ENCODE data around the gene MMP1. TPM values are rescaled to one million over a fixed set of nuclear protein-coding genes. Genes with fewer than 3 reads are reported as not detected.

The MMP1 gene
- total RNA-seq, 2 donors from 2014 or later, result 0.42 to 2.9 TPM

- TF ChIP-seq, protein P1, sequence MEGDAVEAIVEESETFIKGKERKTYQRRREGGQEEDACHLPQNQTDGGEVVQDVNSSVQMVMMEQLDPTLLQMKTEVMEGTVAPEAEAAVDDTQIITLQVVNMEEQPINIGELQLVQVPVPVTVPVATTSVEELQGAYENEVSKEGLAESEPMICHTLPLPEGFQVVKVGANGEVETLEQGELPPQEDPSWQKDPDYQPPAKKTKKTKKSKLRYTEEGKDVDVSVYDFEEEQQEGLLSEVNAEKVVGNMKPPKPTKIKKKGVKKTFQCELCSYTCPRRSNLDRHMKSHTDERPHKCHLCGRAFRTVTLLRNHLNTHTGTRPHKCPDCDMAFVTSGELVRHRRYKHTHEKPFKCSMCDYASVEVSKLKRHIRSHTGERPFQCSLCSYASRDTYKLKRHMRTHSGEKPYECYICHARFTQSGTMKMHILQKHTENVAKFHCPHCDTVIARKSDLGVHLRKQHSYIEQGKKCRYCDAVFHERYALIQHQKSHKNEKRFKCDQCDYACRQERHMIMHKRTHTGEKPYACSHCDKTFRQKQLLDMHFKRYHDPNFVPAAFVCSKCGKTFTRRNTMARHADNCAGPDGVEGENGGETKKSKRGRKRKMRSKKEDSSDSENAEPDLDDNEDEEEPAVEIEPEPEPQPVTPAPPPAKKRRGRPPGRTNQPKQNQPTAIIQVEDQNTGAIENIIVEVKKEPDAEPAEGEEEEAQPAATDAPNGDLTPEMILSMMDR (IDR thresholded peaks at IDR 0.05), result no peak
- no peaks in the 10 kb centered on the region for H3K27me3 ChIP-seq
- no peak for DNase-seq
- no peak overlapping the region for H3K27ac ChIP-seq
- no peak overlapping the region for H3K9ac ChIP-seq (ENCODE audit: low read depth in 2 of 2, low read length in 2 of 2)
- no peak overlapping the region for H3K4me3 ChIP-seq
- H3K36me3 ChIP-seq, result no peaks in the 10 kb centered on the region
- no peaks in the 10 kb centered on the region for H3K9me3 ChIP-seq
- intact Hi-C loops (cut with DNase I), result no loop called here
- H3K4me1 ChIP-seq, result no peaks in the 10 kb centered on the region
These were observed 39.7 kb upstream of the MMP1 start for GRCh38 chr11:102837646-102838045.

DNA sequence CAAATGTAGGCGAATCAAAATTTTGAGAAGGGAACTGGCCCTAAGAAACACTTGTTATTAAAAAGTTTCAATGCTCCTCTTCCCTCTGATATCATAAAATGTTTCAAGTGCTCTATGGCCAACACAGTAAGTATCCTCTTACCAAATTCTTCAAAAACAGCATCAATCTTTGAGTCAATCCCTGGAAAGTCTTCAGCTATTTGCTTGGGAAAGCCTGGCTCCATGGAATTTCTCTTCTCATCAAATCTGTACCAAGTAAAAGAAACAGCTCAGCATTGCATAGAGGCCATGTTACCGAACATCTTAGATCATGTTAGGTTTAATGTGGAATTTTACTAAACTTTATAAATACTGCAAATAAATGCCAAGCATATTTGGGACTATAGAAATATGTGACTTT, 39.2 kb upstream of the MMP1 start:
- Histone ChIP-seq H3K27me3 (no peaks in the 10 kb centered on the region), H3K27ac (no peak overlapping the region), H3K9ac (ENCODE audit: low read depth in 2 of 2, low read length in 2 of 2) (no peak overlapping the region), H3K36me3 (no peaks in the 10 kb centered on the region), H3K9me3 (no peaks in the 10 kb centered on the region), H3K4me3 (no peak overlapping the region), H3K4me1 (no peaks in the 10 kb centered on the region)
- DNase-seq, result no peak
- TF ChIP-seq, protein P1 (IDR thresholded peaks at IDR 0.05), result no peak
- intact Hi-C loops (cut with DNase I), result no loop called here

DNA sequence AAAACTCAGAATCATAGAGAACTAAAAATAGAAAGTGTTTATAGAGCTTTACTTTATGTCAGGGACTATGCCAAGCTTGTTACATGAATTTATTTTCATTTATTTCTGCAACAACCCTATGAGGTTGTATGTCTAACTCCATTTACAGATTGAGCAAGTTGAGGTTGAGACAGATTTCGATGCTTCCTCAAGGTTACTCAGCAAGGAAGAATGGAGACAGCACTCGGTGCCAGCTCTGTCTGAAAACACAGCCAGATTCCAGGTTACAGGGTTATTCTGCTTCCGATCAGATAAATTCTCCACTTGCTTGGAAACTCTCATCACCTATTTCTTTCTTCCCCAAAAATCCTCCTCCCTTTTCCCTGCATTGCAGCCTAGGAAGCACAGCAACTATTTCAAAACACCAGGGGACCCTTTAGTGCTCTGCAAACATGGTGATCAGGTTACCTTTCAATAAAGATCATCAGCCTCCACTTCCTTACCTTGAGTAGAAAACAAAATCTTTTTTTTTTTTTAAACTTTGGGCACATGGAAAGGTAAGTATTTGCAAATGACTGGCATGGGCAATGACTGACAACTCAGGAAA, 38.4 kb upstream of the MMP1 start:
- no peak overlapping the region for H3K9ac ChIP-seq (ENCODE audit: low read depth in 2 of 2, low read length in 2 of 2)
- DNase-seq, result no peak
- no peak overlapping the region for H3K4me3 ChIP-seq
- H3K27me3 ChIP-seq, result no peaks in the 10 kb centered on the region
- TF ChIP-seq, protein P1 (IDR thresholded peaks at IDR 0.05), result no peak
- no peak overlapping the region for H3K27ac ChIP-seq
- intact Hi-C loops (cut with DNase I), result no loop called here
- no peaks in the 10 kb centered on the region for H3K4me1 ChIP-seq
- no peaks in the 10 kb centered on the region for H3K9me3 ChIP-seq
- no peaks in the 10 kb centered on the region for H3K36me3 ChIP-seq

DNA sequence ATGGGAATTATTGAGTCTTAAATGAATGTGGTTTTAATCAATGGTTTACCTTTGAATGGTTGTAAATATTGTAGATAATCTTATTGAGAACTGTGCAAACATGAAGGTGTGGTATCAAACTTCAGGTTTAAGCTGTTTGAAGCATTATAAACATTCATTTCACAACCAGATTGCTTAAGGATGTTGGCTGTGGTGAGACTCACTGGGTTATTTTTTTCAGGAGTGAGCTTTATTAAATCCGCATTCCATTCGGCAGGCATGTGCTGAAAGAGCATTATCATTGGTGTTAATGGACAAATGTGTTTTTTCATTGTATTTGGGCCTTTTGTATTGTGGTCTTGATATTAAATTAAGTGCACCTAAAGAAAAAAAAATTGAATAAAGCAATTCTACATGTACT, 35.8 kb upstream of the MMP1 start:
- intact Hi-C loops (cut with DNase I), result loop anchor here (5.0 kb wide), 1 partner anchor 109 kb away; no protein-coding TSS in a partner anchor
- TF ChIP-seq, protein P1 (IDR thresholded peaks at IDR 0.05), result no peak

DNA sequence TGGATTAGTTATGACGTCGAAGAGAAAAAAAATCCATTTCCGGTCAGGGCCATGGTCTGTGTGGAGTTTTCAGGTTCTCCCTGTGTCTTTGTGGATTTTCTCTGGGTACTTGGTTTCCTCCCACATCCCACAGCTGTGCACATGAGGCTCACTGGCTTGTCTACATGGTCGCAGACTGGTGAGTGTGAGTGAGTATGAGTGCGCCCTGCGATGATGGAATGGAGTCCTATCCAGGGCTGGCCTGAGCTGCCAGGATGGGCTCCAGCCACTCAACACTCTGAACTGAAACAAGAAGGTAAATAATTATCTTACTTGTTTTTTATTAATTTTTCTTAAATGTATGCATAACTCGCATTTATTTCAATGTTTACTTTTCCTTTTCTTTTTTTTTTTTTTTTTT, 34.7 kb upstream of the MMP1 start:
- Histone ChIP-seq H3K4me3 (no peak overlapping the region), H3K9me3 (no peaks in the 10 kb centered on the region), H3K4me1 (no peaks in the 10 kb centered on the region), H3K9ac (ENCODE audit: low read depth in 2 of 2, low read length in 2 of 2) (no peak overlapping the region), H3K36me3 (no peaks in the 10 kb centered on the region), H3K27ac (no peak overlapping the region), H3K27me3 (no peaks in the 10 kb centered on the region)
- intact Hi-C loops (cut with DNase I), result loop anchor here (5.0 kb wide), 1 partner anchor 110 kb away; no protein-coding TSS in a partner anchor
- no peak for DNase-seq
- TF ChIP-seq, protein P1 (IDR thresholded peaks at IDR 0.05), result no peak

More for the DNA sequence above, 35.8 kb upstream of the MMP1 start:
- Histone ChIP-seq H3K36me3 (no peaks in the 10 kb centered on the region), H3K4me3 (no peak overlapping the region), H3K4me1 (no peaks in the 10 kb centered on the region), H3K27ac (no peak overlapping the region), H3K27me3 (no peaks in the 10 kb centered on the region), H3K9me3 (no peaks in the 10 kb centered on the region), H3K9ac (ENCODE audit: low read depth in 2 of 2, low read length in 2 of 2) (no peak overlapping the region)
- no peak for DNase-seq

Data from colonic mucosa (tissue), 4 donors.